NOMO-1 (cell line): Measurements from ENCODE around the gene LGI1.

Experiments used
- DNase-seq, 2 experiments: peaks; one replicate each; lab custom pipeline; 2025; ENCODE audit not compliant: unreplicated experiment in 2 of 2; lab: John Stamatoyannopoulos, UW

LGI1 gene

GRCh38 chr10:93844979-93845626 lies 87.4 kb downstream of the LGI1 start:
- DNase-seq: no peak
